ENCODE data around the gene RASAL1. TPM values are rescaled to one million over a fixed set of nuclear protein-coding genes. Genes with fewer than 3 reads are reported as not detected.

Gene RASAL1
- total and polyA plus RNA-seq, 2 donors (not counting 1 experiment from before 2014, with no cell fraction given): 0.10 to 11.0 TPM

- peaks cover 0 to 18% of the 10 kb centered on the region in 2 experiments for H3K36me3 ChIP-seq (replicated peaks in 1 of 2; ENCODE audit: control extremely low read depth in 1 of 2, control insufficient read depth in 1 of 2, extremely low read depth in 1 of 2, insufficient read depth in 2 of 2, low read length in 1 of 2)
- no peak overlapping the region for H3K9ac ChIP-seq (ENCODE audit: low read length)
- POLR2A ChIA-PET: no interaction called here
- no peak for DNase-seq
- CTCF ChIA-PET: interaction anchor here (0.6 to 14.5 kb wide), 22 partner anchors 9 to 198 kb away, joined by 3 to 359 read pairs (median 5); partner anchors contain the start of genes DTX1 and OAS2
- Mint-ChIP-seq H3K4me1 (peaks cover 20% of the 10 kb centered on the region), H3K27ac (no peak overlapping the region), H3K27me3 (no peaks in the 10 kb centered on the region), H3K4me3 (no peak overlapping the region), H3K9me3 (ENCODE audit: insufficient read depth) (no peaks in the 10 kb centered on the region)
- intact Hi-C loops (cut with micrococcal nuclease): loop anchor here (1.0 to 5.0 kb wide), 5 partner anchors 50 to 196 kb away; no protein-coding TSS in a partner anchor
- H3K4me2 ChIP-seq (replicated peaks; ENCODE audit: low read depth, low read length, poor library complexity, severe bottlenecking): peak overlapping the region; percentile 21
- 66% methylated on average over 10 of the region's 14 CpGs for WGBS (ENCODE audit: insufficient coverage)
- peaks cover 11 to 26% of the 10 kb centered on the region in 2 donors for H3K4me1 ChIP-seq (ENCODE audit: control insufficient read depth in 2 of 2, insufficient read depth in 2 of 2, low read length in 2 of 2)
- ATAC-seq (ENCODE audit: low read depth): peak; percentile 6
- TF ChIP-seq CTCF (IDR thresholded peaks at IDR 0.05): no peak
- no peak for TF ChIP-seq EZH2 (IDR thresholded peaks at IDR 0.05; ENCODE audit: borderline replicate concordance, insufficient read depth, low read depth, low read length, poor library complexity, severe bottlenecking)
- H3K4me3 ChIP-seq (ENCODE audit: control extremely low read depth in 1 of 5, extremely low read depth in 1 of 5, insufficient read depth in 1 of 5, low read depth in 2 of 5, low read length in 4 of 5): no peak overlapping the region
- H3K27me3 ChIP-seq (replicated peaks in 1 of 4; ENCODE audit: control extremely low read depth in 1 of 4, control insufficient read depth in 3 of 4, insufficient read depth in 4 of 4, low read length in 3 of 4): no peaks in the 10 kb centered on the region
- no peaks in the 10 kb centered on the region for H4K20me1 ChIP-seq (ENCODE audit: control insufficient read depth, insufficient read depth, low read length, poor library complexity, severe bottlenecking)
- H2AFZ ChIP-seq (ENCODE audit: insufficient read depth, low read depth, low read length, poor library complexity, severe bottlenecking): no peak overlapping the region
- no peaks in the 10 kb centered on the region for H3K9me3 ChIP-seq (ENCODE audit: control extremely low read depth in 1 of 3, control insufficient read depth in 2 of 3, insufficient read depth in 1 of 3, low read length in 2 of 3)
- no peaks in the 10 kb centered on the region for H3K79me2 ChIP-seq (ENCODE audit: control insufficient read depth, insufficient read depth, low read length)
- H3K27ac ChIP-seq (ENCODE audit: low read length in 2 of 2): no peak overlapping the region
Measured at GRCh38 chr12:113097716-113098440, 37.7 kb downstream of the RASAL1 start.
